ENCODE data around the gene SHC3. TPM values are rescaled to one million over a fixed set of nuclear protein-coding genes. Genes with fewer than 3 reads are reported as not detected.
A peak's percentile ranks its signal among the peaks of the same experiment; 100 is the strongest.

Gene SHC3
- total RNA-seq, 1 experiment from 2014 or later = 0.27 TPM

DNA sequence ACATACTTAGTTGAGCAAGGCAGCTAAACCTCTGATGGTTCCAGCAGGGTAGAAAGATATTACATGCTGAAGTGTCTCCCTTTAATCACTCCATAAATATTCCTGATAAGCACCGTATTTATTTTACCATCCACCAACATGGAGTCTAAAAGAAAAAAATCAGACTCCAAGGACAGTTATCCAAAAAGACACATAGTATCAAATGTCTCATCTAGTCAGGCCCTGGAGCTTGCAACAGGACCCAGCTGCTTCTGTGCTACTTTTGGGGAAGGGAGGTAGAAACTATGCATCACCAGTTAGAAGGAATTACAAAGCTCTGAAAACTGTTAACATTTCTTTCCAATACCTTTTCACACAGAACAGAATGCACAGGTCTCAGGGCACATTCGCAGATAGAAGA is 99.2 kb downstream of the SHC3 start:
- CTCF ChIA-PET = no interaction called here

DNA sequence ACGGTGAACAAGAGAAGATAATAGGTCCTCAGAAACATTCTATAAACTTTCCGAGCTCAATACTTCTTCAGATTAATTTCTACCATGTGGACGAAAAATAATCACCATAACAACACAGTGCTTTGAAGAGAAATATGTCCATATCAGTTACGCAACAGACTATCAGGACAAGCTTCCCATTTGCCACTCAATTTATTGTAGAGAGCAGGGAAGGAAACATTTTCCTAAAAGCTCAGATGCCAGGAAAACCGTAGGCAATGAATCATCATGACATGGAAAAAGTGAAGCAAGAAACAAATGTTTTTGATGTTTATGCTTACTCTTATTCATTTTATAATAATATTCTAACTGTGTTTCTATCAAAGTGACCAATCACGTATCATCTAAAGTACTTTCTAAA is 99.8 kb downstream of the SHC3 start:
- H3K27ac ChIP-seq (ENCODE audit: low read depth, low read length) = no peak overlapping the region
- no peak for DNase-seq (ENCODE audit: low read depth, low spot score)
- H3K9me2 ChIP-seq (ENCODE audit: insufficient read depth) = no peaks in the 10 kb centered on the region
- no peak for TF ChIP-seq EZH2 (IDR thresholded peaks at IDR 0.05)
- no peak for TF ChIP-seq EGR1 (IDR thresholded peaks at IDR 0.05; ENCODE audit: low read depth)
- TF ChIP-seq, protein P1, sequence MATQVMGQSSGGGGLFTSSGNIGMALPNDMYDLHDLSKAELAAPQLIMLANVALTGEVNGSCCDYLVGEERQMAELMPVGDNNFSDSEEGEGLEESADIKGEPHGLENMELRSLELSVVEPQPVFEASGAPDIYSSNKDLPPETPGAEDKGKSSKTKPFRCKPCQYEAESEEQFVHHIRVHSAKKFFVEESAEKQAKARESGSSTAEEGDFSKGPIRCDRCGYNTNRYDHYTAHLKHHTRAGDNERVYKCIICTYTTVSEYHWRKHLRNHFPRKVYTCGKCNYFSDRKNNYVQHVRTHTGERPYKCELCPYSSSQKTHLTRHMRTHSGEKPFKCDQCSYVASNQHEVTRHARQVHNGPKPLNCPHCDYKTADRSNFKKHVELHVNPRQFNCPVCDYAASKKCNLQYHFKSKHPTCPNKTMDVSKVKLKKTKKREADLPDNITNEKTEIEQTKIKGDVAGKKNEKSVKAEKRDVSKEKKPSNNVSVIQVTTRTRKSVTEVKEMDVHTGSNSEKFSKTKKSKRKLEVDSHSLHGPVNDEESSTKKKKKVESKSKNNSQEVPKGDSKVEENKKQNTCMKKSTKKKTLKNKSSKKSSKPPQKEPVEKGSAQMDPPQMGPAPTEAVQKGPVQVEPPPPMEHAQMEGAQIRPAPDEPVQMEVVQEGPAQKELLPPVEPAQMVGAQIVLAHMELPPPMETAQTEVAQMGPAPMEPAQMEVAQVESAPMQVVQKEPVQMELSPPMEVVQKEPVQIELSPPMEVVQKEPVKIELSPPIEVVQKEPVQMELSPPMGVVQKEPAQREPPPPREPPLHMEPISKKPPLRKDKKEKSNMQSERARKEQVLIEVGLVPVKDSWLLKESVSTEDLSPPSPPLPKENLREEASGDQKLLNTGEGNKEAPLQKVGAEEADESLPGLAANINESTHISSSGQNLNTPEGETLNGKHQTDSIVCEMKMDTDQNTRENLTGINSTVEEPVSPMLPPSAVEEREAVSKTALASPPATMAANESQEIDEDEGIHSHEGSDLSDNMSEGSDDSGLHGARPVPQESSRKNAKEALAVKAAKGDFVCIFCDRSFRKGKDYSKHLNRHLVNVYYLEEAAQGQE (IDR thresholded peaks at IDR 0.05; ENCODE audit: low read depth) = no peak
- TF ChIP-seq, protein P2, sequence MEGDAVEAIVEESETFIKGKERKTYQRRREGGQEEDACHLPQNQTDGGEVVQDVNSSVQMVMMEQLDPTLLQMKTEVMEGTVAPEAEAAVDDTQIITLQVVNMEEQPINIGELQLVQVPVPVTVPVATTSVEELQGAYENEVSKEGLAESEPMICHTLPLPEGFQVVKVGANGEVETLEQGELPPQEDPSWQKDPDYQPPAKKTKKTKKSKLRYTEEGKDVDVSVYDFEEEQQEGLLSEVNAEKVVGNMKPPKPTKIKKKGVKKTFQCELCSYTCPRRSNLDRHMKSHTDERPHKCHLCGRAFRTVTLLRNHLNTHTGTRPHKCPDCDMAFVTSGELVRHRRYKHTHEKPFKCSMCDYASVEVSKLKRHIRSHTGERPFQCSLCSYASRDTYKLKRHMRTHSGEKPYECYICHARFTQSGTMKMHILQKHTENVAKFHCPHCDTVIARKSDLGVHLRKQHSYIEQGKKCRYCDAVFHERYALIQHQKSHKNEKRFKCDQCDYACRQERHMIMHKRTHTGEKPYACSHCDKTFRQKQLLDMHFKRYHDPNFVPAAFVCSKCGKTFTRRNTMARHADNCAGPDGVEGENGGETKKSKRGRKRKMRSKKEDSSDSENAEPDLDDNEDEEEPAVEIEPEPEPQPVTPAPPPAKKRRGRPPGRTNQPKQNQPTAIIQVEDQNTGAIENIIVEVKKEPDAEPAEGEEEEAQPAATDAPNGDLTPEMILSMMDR (IDR thresholded peaks at IDR 0.05 in 2 of 3, conservative IDR thresholded peaks at IDR 0.05 in 1 of 3; ENCODE audit: borderline replicate concordance in 1 of 3, insufficient read depth in 1 of 3, low read depth in 2 of 3, low read length in 2 of 3) = no peak
- TF ChIP-seq MAX (IDR thresholded peaks at IDR 0.05) = no peak
- TF ChIP-seq ATF3 (IDR thresholded peaks at IDR 0.05) = no peak
- peak; percentile 39; the same call in 1 of the 2 replicates for TF ChIP-seq CEBPB (IDR thresholded peaks at IDR 0.05; ENCODE audit: low read depth)
- TF ChIP-seq POLR2A (IDR thresholded peaks at IDR 0.05; ENCODE audit: borderline replicate concordance, extremely low read depth, insufficient read depth, insufficient read length) = no peak
- no peak for TF ChIP-seq CBX3 (IDR thresholded peaks at IDR 0.05; ENCODE audit: low read depth)
- POLR2A ChIA-PET = no interaction called here
- H3K4me3 ChIP-seq (replicated peaks in 1 of 2; ENCODE audit: low read depth in 1 of 2, low read length in 2 of 2) = no peak overlapping the region
- no peak overlapping the region for H3K9ac ChIP-seq (ENCODE audit: low read length)
- H4K20me1 ChIP-seq (ENCODE audit: insufficient read depth) = no peaks in the 10 kb centered on the region
- CTCF ChIA-PET = no interaction called here
- no peaks in the 10 kb centered on the region for H3K79me2 ChIP-seq (ENCODE audit: insufficient read depth, low read length)
- H3K4me2 ChIP-seq (ENCODE audit: low read length) = no peak overlapping the region
- no peaks in the 10 kb centered on the region for H3K27me3 ChIP-seq (ENCODE audit: insufficient read depth, low read length)
- H3K9me3 ChIP-seq (ENCODE audit: control insufficient read depth in 1 of 2, insufficient read depth in 1 of 2, low read depth in 1 of 2, low read length in 2 of 2) = no peaks in the 10 kb centered on the region
- ATAC-seq = no peak
- H2AFZ ChIP-seq (ENCODE audit: low read depth, low read length, poor library complexity, severe bottlenecking) = no peak overlapping the region
- H3K4me1 ChIP-seq (ENCODE audit: control insufficient read depth in 1 of 2, insufficient read depth in 2 of 2, low read length in 2 of 2) = no peaks in the 10 kb centered on the region
- RAD21 ChIA-PET (ENCODE audit: low non-redundant PET in 1 of 2, low total read pairs in 2 of 2, uncharacterized antibody in 2 of 2, unreplicated experiment in 2 of 2) = no interaction called here
- no TSS peak for BruUV-seq (replicated peaks)
- no peaks in the 10 kb centered on the region for H3K36me3 ChIP-seq (ENCODE audit: control insufficient read depth in 1 of 2, insufficient read depth in 2 of 2, low read length in 2 of 2)
- intact Hi-C loops (cut with micrococcal nuclease) = no loop called here

More for the DNA sequence above, 99.2 kb downstream of the SHC3 start:
- H2AFZ ChIP-seq (ENCODE audit: low read depth, low read length, poor library complexity, severe bottlenecking) = no peak overlapping the region
- no TSS peak for BruUV-seq (replicated peaks)
- DNase-seq (ENCODE audit: low read depth, low spot score) (no peak), ATAC-seq (no peak)
- H3K4me3 ChIP-seq (replicated peaks in 1 of 2; ENCODE audit: low read depth in 1 of 2, low read length in 2 of 2) = no peak overlapping the region
- H3K9ac ChIP-seq (ENCODE audit: low read length) = no peak overlapping the region
- POLR2A ChIA-PET = no interaction called here
- RAD21 ChIA-PET (ENCODE audit: low non-redundant PET in 1 of 2, low total read pairs in 2 of 2, uncharacterized antibody in 2 of 2, unreplicated experiment in 2 of 2) = no interaction called here
- intact Hi-C loops (cut with micrococcal nuclease) = no loop called here
- no peaks in the 10 kb centered on the region for H3K36me3 ChIP-seq (ENCODE audit: control insufficient read depth in 1 of 2, insufficient read depth in 2 of 2, low read length in 2 of 2)
- H3K9me3 ChIP-seq (ENCODE audit: control insufficient read depth in 1 of 2, insufficient read depth in 1 of 2, low read depth in 1 of 2, low read length in 2 of 2) = no peaks in the 10 kb centered on the region
- TF ChIP-seq ATF3 (IDR thresholded peaks at IDR 0.05) (no peak), CEBPB (IDR thresholded peaks at IDR 0.05; ENCODE audit: low read depth) (no peak), EZH2 (IDR thresholded peaks at IDR 0.05) (no peak), CBX3 (IDR thresholded peaks at IDR 0.05; ENCODE audit: low read depth) (no peak), JUND (IDR thresholded peaks at IDR 0.05) (no peak)
- no peaks in the 10 kb centered on the region for H3K79me2 ChIP-seq (ENCODE audit: insufficient read depth, low read length)
- H3K27me3 ChIP-seq (ENCODE audit: insufficient read depth, low read length) = no peaks in the 10 kb centered on the region
- H4K20me1 ChIP-seq (ENCODE audit: insufficient read depth) = no peaks in the 10 kb centered on the region
- no peak overlapping the region for H3K27ac ChIP-seq (ENCODE audit: low read depth, low read length)
- no peaks in the 10 kb centered on the region for H3K9me2 ChIP-seq (ENCODE audit: insufficient read depth)
- no peaks in the 10 kb centered on the region for H3K4me1 ChIP-seq (ENCODE audit: control insufficient read depth in 1 of 2, insufficient read depth in 2 of 2, low read length in 2 of 2)
- H3K4me2 ChIP-seq (ENCODE audit: low read length) = no peak overlapping the region

Measured in HCT116 (cell line).